ENCODE measurements around the gene MRPL43. TPM values are rescaled to one million over a fixed set of nuclear protein-coding genes. Genes with fewer than 3 reads are reported as not detected.

MRPL43 gene
- total and polyA plus RNA-seq, 5 donors, result 47.2 to 90.6 (median 61.2) TPM

DNA sequence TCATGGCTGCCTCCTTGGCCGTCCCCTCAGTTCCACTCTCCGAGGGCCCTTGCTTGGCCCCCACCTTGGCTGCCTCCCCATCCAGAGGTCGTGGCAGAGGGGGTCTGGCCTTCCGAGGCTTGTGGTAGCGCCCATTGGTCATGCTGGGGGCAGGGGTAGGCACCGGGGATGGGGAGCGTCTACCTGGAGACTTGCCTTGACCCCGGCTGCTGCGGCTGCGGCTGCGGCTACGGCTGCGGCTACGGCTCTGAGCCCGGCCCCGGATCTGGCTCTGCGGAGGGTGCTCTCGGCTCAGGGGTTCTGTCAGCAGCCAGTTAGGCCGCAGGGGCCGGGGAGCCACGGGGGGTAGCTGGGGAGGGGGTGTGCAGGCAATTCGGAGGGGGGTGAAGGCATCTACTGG is 23.0 kb upstream of the MRPL43 start:
- DNase-seq (no peak), ATAC-seq (no peak)
- intact Hi-C loops (cut with DNase I), result no loop called here
- Histone ChIP-seq H3K4me3 (ENCODE audit: low read length) (no peak overlapping the region), H3K4me1 (ENCODE audit: control insufficient read depth, insufficient read depth, low read length) (no peaks in the 10 kb centered on the region), H3K9me3 (ENCODE audit: control insufficient read depth, low read length) (no peaks in the 10 kb centered on the region), H3K27me3 (ENCODE audit: control insufficient read depth, insufficient read depth) (no peaks in the 10 kb centered on the region), H3K27ac (ENCODE audit: low read length) (no peak overlapping the region)
- 96% methylated on average over 22 of the region's 22 CpGs for WGBS

DNA sequence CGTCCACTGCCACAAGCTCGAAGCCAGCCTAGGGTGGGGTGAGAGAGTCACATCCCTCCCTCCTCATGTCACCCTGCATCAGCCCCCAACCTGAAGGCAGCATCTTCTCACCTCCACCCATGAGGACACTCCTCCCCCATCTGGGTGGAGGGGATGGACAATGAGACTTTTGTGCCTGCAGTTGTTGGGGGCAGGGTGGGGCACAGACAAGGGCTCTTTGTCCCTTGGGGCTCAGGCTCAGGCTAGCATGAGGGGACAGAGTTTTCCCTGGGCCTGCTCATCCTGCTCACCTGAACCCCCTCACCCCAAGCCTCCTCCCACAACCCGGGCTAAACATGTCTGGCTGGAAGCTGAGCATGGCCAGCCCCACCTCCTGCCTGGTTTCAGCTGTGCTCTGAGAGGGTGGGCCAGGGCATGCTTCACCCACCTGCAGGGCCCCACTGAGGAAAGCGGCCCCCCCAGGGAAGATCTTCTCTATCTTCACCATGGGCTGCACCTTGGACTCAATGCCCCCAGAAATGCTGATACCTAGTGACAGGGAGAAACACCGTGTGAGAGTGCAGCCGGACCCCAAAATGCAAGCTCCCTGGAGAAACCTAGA is 21.6 kb upstream of the MRPL43 start:
- no peak overlapping the region for H3K4me3 ChIP-seq (ENCODE audit: low read length)
- ATAC-seq (no peak), DNase-seq (no peak)
- no peaks in the 10 kb centered on the region for H3K27me3 ChIP-seq (ENCODE audit: control insufficient read depth, insufficient read depth)
- intact Hi-C loops (cut with DNase I), result no loop called here
- WGBS, result 78% methylated on average over 6 of the region's 6 CpGs
- no peaks in the 10 kb centered on the region for H3K9me3 ChIP-seq (ENCODE audit: control insufficient read depth, low read length)
- H3K4me1 ChIP-seq (ENCODE audit: control insufficient read depth, insufficient read depth, low read length), result no peaks in the 10 kb centered on the region
- no peak overlapping the region for H3K27ac ChIP-seq (ENCODE audit: low read length)

DNA sequence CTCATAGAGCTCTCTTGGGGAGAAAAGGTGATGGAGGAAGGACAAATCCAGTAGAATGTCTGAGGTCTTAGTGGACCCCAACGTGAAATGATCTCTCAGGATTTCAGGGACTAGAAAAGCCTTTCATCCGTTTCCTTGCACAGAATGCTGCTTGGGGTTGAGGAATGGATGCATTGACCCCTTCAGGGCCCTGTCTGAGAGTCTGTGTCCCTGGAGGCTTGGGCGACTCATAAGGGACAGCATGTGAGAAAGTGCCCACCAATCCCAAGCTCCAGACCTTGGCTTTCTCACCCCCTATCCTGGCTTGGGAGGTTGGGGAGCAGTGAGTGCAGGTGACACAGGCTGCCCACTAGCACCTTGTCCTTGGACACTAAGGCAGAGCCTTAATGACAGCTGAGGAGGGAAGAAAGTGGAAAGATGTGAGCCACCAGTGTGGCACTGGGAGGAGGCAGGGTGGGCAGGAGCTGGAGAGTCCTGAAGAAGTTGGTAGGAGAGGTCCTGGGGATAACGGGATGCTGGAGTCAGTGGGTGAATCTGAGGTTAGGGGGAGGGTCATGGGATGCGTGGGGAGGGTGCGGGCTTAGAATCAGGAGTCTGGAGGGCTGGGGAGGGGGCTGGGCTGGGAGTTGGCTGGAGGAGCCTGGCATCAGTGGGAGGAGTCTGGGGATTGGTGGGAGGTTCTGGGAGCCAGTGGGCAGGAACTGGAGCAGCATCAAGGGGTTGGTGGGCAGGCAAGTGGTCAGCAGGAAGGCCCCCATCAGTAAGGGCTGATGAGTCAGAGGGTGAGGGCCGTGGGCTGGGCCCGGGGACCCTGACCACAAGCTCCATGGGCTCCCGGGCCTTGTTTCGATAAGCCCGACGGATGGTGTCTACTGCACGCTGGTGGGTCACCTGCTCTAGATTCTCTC is 20.9 kb upstream of the MRPL43 start:
- 62% methylated on average over 13 of the region's 13 CpGs for WGBS
- no peak overlapping the region for H3K4me3 ChIP-seq (ENCODE audit: low read length)
- DNase-seq (no peak), ATAC-seq (no peak)
- H3K27ac ChIP-seq (ENCODE audit: low read length), result no peak overlapping the region
- intact Hi-C loops (cut with DNase I), result no loop called here
- H3K4me1 ChIP-seq (ENCODE audit: control insufficient read depth, insufficient read depth, low read length), result no peaks in the 10 kb centered on the region
- no peaks in the 10 kb centered on the region for H3K9me3 ChIP-seq (ENCODE audit: control insufficient read depth, low read length)
- H3K27me3 ChIP-seq (ENCODE audit: control insufficient read depth, insufficient read depth), result no peaks in the 10 kb centered on the region

DNA sequence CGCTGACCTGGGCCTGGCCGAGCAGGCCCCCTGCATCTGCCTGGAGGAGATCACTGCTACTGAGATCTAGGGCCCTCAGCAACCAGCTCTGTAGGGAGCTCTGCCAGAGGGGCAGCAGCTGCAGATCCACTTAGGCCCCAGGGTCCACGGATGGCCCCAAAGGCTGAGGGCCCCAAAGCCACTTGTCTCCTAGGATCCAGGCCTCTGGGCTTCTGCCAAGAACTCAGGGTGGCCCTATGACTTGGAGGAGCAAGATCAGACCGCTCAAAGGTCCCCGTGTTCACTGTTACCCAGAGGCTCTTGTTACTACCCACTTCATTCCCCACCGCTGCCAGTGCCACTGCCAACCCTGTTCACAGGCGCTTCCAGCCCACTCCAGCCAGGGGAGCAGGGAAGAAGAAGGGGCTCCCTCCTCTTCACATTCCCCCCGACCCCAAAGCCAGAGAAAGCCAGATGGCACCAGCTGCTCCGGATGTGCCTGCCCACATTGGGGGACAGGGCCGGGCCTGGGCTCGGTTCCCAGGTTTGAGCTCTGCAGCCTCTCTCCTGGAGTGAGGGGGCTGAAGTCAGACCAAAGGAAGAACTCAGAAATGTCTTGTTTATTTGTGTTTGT is 19.9 kb upstream of the MRPL43 start:
- peaks cover 3% of the 10 kb centered on the region for H3K4me1 ChIP-seq (ENCODE audit: control insufficient read depth, insufficient read depth, low read length)
- peak in 1 of 3 donors; percentile 79 for DNase-seq
- H3K4me3 ChIP-seq (ENCODE audit: low read length), result no peak overlapping the region
- H3K9me3 ChIP-seq (ENCODE audit: control insufficient read depth, low read length), result no peaks in the 10 kb centered on the region
- H3K27ac ChIP-seq (ENCODE audit: low read length), result peak overlapping the region; percentile 5
- intact Hi-C loops (cut with DNase I), result no loop called here
- peak in 1 of 2 donors; percentile 7 for ATAC-seq
- WGBS, result 49% methylated on average over 11 of the region's 11 CpGs
- H3K27me3 ChIP-seq (ENCODE audit: control insufficient read depth, insufficient read depth), result no peaks in the 10 kb centered on the region

DNA sequence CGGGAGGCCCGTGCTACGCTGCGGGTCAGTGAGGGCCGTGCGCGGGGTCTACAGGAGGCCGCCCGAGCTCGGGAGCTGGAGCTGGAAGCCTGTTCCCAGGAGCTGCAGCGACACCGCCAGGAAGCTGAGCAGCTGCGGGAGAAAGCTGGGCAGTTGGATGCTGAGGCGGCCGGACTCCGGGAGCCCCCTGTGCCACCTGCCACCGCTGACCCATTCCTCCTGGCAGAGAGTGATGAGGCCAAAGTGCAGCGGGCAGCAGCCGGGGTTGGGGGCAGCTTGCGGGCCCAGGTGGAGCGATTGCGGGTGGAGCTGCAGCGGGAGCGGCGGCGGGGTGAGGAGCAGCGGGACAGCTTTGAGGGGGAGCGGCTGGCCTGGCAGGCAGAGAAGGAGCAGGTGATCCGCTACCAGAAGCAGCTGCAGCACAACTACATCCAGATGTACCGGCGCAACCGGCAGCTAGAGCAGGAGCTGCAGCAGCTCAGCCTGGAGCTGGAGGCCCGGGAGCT is 19.3 kb upstream of the MRPL43 start:
- 79% methylated on average over 33 of the region's 33 CpGs for WGBS
- peak in 1 of 3 donors; percentile 66 for DNase-seq

DNA sequence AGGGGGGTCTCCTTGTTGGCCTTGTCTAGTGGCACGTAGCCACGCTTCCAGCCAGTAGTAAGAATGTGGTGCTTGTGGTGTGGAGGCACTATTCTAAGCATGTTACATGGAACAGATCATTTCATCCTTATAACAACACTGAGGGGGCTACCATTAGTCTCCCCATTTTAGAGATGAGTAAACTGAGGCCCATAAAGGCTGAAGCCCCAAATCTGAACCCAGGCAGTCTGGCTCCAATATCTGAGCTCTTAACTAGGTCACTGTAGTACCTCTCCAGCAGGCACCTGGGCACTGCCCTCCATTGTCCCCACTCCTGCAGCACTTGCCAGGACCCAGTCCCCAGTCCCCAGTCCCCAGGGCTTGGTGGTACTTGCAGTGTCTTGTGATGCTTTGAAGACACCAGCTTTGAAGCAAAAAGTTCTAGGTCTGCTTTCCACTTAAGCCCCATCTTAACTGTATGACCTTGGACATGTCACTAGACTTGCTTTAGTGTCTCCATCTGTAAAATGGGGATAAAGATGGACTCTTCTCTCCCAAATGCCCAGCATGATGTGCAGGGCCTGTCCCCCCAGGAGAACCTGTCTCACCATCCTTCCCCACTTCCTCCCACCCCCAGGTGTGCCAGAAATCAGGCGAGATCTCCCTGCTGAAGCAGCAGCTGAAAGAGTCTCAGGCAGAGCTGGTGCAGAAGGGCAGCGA is 18.7 kb upstream of the MRPL43 start:
- H3K9me3 ChIP-seq (ENCODE audit: control insufficient read depth, low read length), result no peaks in the 10 kb centered on the region
- no peak for DNase-seq
- H3K4me3 ChIP-seq (ENCODE audit: low read length), result no peak overlapping the region
- peaks cover 7% of the 10 kb centered on the region for H3K4me1 ChIP-seq (ENCODE audit: control insufficient read depth, insufficient read depth, low read length)
- 90% methylated on average over 4 of the region's 4 CpGs for WGBS
- H3K27me3 ChIP-seq (ENCODE audit: control insufficient read depth, insufficient read depth), result no peaks in the 10 kb centered on the region
- ATAC-seq, result no peak
- H3K27ac ChIP-seq (ENCODE audit: low read length), result no peak overlapping the region
- intact Hi-C loops (cut with DNase I), result no loop called here

More for the DNA sequence above, 19.3 kb upstream of the MRPL43 start:
- Histone ChIP-seq H3K27ac (ENCODE audit: low read length) (no peak overlapping the region), H3K9me3 (ENCODE audit: control insufficient read depth, low read length) (no peaks in the 10 kb centered on the region), H3K4me1 (ENCODE audit: control insufficient read depth, insufficient read depth, low read length) (peaks cover 7% of the 10 kb centered on the region), H3K27me3 (ENCODE audit: control insufficient read depth, insufficient read depth) (no peaks in the 10 kb centered on the region), H3K4me3 (ENCODE audit: low read length) (no peak overlapping the region)
- intact Hi-C loops (cut with DNase I), result no loop called here
- ATAC-seq, result no peak

DNA sequence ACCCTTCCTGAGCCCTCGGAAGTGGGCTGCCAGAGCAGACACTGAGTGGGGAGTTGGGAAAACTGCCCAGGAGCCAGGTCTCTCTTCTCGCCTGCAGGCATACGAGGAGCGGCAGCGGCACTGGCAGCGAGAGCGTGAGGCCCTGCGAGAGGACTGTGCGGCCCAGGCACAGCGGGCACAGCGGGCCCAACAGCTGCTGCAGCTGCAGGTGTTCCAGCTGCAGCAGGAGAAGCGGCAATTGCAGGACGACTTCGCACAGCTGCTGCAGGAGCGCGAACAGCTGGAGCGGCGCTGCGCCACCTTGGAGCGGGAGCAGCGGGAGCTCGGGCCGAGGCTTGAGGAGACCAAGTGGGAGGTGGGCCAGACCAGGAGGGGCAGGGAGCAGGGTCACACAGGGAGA is 18.1 kb upstream of the MRPL43 start:
- intact Hi-C loops (cut with DNase I), result no loop called here
- ATAC-seq (no peak), DNase-seq (no peak)
- Histone ChIP-seq H3K9me3 (ENCODE audit: control insufficient read depth, low read length) (no peaks in the 10 kb centered on the region), H3K27me3 (ENCODE audit: control insufficient read depth, insufficient read depth) (no peaks in the 10 kb centered on the region), H3K4me3 (ENCODE audit: low read length) (no peak overlapping the region), H3K27ac (ENCODE audit: low read length) (no peak overlapping the region), H3K4me1 (ENCODE audit: control insufficient read depth, insufficient read depth, low read length) (peaks cover 7% of the 10 kb centered on the region)
- WGBS, result 81% methylated on average over 23 of the region's 23 CpGs

DNA sequence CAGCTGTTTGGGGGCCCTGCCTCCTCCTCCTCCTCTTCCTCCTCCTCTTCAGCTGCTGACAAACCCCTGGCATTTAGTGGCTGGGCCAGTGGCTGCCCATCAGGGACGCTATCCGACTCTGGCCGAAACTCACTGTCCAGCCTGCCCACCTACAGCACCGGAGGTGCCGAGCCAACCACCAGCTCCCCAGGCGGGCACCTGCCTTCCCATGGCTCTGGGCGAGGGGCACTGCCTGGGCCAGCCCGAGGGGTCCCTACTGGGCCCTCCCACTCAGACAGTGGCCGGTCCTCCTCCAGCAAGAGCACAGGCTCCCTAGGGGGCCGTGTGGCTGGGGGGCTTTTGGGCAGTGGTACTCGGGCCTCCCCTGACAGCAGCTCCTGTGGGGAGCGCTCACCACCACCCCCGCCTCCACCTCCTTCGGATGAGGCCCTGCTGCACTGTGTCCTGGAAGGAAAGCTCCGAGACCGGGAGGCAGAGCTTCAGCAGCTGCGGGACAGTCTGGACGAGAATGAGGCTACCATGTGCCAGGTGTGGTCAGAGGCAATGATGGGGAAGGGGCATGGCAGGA is 16.4 kb upstream of the MRPL43 start:
- H3K27ac ChIP-seq (ENCODE audit: low read length), result no peak overlapping the region
- ATAC-seq (no peak), DNase-seq (no peak)
- H3K9me3 ChIP-seq (ENCODE audit: control insufficient read depth, low read length), result no peaks in the 10 kb centered on the region
- H3K4me1 ChIP-seq (ENCODE audit: control insufficient read depth, insufficient read depth, low read length), result peaks cover 9% of the 10 kb centered on the region
- intact Hi-C loops (cut with DNase I), result no loop called here
- WGBS, result 88% methylated on average over 18 of the region's 18 CpGs
- H3K4me3 ChIP-seq (ENCODE audit: low read length), result no peak overlapping the region
- H3K27me3 ChIP-seq (ENCODE audit: control insufficient read depth, insufficient read depth), result no peaks in the 10 kb centered on the region

DNA sequence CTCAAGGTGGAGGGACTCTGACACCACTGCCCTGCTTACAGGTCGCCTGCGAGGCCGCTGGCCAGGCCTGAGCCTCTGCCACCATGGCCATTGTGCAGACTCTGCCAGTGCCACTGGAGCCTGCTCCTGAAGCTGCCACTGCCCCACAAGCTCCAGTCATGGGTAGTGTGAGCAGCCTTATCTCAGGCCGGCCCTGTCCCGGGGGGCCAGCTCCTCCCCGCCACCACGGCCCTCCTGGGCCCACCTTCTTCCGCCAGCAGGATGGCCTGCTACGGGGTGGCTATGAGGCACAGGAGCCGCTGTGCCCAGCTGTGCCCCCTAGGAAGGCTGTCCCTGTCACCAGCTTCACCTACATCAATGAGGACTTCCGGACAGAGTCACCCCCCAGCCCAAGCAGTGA is 15.2 kb upstream of the MRPL43 start:
- DNase-seq (no peak), ATAC-seq (no peak)
- WGBS, result 62% methylated on average over 11 of the region's 11 CpGs
- no peak overlapping the region for H3K4me3 ChIP-seq (ENCODE audit: low read length)
- H3K9me3 ChIP-seq (ENCODE audit: control insufficient read depth, low read length), result no peaks in the 10 kb centered on the region
- H3K4me1 ChIP-seq (ENCODE audit: control insufficient read depth, insufficient read depth, low read length), result peaks cover 13% of the 10 kb centered on the region
- intact Hi-C loops (cut with DNase I), result no loop called here
- H3K27ac ChIP-seq (ENCODE audit: low read length), result no peak overlapping the region
- no peaks in the 10 kb centered on the region for H3K27me3 ChIP-seq (ENCODE audit: control insufficient read depth, insufficient read depth)

DNA sequence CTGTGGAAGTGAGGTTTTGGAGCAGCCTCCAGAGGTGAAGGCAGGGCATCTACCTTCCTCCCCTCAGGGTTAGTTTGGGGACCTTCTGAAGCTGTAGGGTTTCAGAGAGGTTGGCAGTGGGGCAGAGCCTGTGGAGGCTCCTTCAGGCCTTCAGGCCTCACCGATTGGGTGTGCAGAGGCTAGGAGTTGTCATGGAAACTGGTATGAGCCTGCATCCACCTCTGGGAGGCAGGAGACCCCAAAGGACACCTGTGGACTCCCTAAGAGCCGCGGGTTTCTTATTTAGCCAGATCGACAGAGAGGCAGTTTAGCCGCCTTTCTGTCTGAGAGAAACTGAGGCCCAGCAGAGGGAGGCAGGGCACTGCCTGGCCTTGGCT is 14.3 kb upstream of the MRPL43 start:
- Histone ChIP-seq H3K27me3 (ENCODE audit: control insufficient read depth, insufficient read depth) (no peaks in the 10 kb centered on the region), H3K9me3 (ENCODE audit: control insufficient read depth, low read length) (no peaks in the 10 kb centered on the region), H3K4me3 (ENCODE audit: low read length) (no peak overlapping the region), H3K27ac (ENCODE audit: low read length) (peak overlapping the region; percentile 68), H3K4me1 (ENCODE audit: control insufficient read depth, insufficient read depth, low read length) (peaks cover 13% of the 10 kb centered on the region)
- DNase-seq (no peak), ATAC-seq (no peak)
- intact Hi-C loops (cut with DNase I), result no loop called here
- 55% methylated on average over 5 of the region's 5 CpGs for WGBS

All from right cardiac atrium (tissue), 5 donors.